H4 (cell line): ENCODE data around the gene VAMP7. TPM values are rescaled to one million over a fixed set of nuclear protein-coding genes. Genes with fewer than 3 reads are reported as not detected.
"Not testable (repeated sequence)": the region's sequence is repeated elsewhere in the genome, so short reads cannot be mapped to it uniquely, and the experiment has no call there.

Experiments
- DNase-seq: peaks from one replicate; pipeline ENCODE4 v3.0.0-alpha.2; 2015; ENCODE audit warnings: low spot score
- total RNA-seq: library from RNA; depleted of rRNA; stranded (reverse); fragments of >200 nt; shearing (Covaris generic); gene quantifications from 2 replicates; pipeline ENCODE4 v1.2.3, GENCODE V29; 2014

Gene VAMP7
- total RNA-seq, 1 experiment from 2014 or later: 94.2 TPM

DNA sequence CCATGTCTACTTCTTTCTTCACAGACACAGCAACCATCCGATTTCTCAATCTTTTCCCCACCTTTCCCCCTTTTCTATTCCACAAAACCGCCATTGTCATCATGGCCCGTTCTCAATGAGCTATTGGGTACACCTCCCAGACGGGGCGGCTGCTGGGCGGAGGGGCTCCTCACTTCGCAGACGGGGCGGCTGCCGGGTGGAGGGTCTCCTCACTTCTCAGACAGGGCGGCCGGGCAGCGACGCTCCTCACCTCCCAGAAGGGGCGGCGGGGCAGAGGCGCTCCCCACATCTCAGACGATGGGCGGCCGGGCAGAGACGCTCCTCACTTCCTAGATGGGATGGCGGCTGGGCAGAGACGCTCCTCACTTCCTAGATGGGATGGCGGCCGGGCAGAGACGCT, 26.5 kb downstream of the VAMP7 start:
- DNase-seq: not testable (repeated sequence)

DNA sequence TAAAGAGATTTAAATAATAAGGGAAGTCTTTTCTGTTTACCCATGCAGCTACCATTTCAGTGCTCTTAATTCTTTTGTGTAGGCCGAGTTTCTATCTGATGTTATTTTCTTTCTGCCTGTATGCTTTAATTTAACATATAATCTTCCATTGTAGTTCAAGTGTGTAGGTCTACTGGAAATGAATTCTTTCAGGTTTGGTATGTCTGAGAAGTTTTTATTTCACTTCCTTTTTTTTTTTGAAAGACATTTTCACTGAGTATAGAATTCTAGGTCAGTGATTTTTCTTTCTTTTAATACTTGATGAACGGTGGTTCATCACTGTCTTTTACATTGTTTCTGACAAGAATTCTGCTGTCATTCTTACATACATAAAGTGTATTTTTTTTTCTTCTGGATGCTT, 42.1 kb downstream of the VAMP7 start:
- no peak for DNase-seq

DNA sequence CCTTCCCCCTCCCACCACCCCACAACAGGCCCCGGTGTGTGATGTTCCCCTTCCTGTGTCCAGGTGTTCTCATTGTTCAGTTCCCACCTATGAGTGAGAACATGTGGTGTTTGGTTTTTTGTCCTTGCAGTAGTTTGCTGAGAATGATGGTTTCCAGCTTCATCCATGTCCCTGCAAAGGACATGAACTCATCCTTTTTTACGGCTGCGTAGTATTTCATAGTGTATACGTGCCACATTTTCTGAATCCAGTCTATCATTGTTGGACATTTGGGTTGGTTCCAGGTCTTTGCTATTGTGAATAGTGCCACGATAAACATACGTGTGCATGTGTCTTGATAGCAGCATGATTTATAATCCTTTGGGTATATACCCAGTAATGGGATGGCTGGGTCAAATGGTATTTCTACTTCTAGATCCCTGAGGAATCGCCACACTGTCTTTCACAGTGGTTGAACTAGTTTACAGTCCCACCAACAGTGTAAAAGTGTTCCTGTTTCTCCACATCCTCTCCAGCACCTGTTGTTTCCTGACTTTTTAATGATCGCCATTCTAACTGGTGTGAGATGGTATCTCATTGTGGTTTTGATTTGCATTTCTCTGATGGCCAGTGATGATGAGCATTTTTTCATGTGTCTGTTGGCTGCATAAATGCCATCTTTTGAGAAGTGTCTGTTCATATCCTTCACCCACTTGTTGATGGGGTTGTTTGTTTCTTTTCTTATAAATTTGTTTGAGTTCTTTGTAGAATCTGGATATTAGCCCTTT, 49.9 kb downstream of the VAMP7 start:
- DNase-seq: not testable (repeated sequence)

DNA sequence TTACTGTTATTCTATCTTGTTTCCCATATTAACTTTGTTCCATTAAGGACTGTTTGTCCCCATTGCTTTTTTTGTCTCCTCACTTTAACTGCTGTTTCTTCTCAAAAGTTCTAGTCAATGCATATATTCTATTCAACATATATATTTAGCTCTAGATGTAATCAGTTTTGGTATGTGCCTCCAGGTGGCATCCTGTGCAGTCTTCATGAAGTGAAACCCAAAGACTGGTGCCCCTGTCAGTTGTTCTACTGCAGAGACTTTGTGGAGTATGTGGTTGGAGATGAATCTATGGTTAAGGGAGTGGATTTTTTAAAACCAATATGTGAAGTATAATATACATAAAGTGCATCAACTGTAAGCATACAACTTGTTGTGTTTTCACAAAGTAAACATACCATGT, 57.0 kb downstream of the VAMP7 start:
- DNase-seq: no peak

DNA sequence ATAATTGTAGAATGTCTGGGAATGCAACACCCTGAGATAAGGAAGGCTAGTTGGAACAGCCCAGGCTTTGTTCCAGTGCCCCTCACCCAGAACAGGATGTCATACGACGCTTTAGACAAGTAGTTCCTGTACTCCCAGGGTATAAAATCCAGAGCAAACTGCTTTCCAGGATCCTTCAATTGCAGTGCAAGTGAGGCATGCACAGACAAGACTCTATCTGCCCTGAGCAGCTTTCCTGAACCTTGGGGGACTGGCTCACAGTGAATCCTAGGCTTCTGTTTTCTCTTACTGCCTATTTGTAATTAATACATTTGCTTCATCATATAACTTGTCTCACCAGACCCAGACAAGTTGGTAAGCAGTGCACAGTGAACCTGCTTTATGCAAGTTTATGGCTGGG, 68.0 kb downstream of the VAMP7 start:
- DNase-seq: no peak

DNA sequence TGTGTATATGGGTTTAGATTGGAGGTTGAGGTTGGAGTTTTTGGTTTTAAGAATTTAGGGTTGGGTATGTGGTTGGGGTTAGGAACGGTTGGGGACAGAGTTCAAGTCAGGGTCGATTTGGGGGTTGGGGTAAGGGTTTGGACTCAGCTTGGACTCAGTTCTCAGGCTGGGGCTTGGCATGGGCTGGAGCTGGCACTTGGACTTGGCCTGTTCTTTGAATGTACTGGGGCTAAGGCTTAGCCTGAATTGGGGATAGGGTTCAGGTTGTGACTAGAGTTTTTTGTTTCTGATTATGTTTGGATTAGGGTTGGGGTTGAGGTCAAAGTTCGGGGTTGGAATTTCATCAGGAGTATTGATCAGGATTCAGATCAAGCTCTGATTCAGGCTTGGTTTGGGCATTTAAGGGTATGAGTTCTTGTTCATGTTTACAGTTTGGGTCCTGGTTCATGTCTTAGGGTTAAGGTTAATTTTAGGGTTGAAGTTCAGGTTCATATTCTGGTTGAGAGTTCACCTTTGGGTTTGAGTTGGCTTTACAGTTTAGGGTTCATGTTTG, 70.2 kb downstream of the VAMP7 start:
- DNase-seq: no peak

DNA sequence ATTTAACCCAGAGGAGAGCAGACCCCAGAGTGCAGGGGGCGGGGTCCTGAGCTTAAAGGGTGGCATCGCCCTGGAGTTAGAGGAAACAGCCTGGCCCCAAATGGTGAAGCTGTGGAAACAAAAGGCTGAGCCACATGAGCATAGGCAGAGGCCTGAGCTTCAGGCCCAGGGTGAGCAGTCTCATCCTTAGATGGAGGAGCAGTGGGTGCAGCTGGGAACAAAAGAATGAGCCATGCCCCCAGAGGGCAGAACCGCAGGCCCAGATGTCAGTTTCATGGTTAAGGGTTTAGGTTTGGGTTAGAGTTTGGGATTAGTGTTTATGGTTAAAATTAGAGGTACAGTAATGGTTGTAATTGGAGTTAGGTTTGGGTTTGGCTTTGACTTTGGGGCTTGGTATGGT, 71.9 kb downstream of the VAMP7 start:
- DNase-seq: no peak

DNA sequence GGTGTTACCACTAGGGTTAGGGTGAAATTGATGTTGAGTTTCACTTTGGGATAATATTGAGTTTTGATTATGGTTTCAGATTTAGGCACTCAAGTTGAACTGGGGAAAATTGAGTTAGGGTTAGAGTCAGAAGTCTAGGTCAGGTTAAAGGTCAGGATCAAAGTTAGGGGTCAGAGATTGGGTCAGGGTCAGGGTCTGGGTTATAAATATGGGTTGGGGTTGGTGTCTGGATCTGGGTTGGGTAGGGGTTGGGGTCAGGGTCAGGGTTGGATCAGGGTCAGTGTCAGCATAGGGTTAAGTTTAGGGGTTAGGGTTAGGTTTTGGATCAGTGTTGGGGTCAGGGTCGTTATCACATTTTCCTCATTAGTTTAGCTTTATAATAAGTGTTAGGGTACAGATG, 73.6 kb downstream of the VAMP7 start:
- DNase-seq: no peak

DNA sequence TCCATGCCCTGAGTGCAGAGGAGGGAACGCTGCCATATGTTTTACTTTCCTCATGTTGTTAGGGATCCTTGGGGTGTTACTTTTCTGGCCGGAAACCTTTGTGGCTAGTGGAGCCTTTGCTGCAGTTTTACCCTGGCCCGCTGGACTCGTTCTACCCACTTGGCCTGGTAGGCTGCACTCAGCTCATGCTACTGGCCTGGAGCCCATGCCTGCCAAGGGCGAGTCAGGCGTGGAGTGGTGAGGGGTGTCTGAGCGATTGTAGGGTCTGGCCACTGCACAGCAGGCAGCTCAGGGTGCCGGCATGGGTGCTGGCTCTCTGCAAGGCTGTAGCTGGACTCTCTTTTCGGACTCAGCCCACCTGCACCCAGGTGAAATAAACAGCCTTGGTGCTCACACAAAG, 75.0 kb downstream of the VAMP7 start:
- no peak for DNase-seq

DNA sequence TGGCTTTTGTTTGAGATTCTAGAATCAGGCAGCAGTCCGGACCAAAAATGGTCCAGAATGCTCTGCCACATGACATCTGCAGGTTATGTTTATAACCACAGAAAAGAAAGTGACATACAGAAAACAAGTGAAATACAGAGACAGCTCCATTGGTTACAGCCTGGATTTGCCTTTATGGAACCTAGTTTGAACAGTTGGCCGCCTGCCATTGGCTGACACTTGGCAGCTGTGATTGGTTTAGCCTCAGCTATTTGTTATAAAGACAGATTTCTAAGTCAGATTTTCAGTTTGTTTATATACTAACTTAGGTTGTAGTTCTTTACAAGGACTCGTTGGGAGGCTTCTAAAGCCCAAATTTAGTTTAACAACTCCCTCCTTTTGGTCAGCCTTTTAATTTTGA, 75.5 kb downstream of the VAMP7 start:
- no peak for DNase-seq

DNA sequence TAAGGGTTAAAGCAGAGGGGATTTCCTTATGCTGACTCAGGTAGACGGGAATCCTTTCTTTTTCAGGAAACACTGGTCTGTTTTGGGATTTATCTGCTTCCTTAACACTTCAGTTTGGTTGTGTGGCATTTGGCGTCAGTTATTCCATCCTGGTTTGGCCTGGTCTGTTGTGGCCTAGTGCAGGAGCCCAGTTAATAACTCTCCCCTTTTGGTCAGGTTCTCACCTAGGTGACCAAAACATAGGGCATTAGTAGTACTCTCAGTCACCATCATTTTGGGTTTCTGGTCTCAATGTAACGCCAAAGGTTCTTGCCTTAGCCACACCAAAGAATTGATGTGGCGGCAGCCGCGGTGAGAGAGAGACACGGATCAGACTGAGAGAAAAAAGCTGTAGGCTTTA, 76.7 kb downstream of the VAMP7 start:
- DNase-seq: no peak

DNA sequence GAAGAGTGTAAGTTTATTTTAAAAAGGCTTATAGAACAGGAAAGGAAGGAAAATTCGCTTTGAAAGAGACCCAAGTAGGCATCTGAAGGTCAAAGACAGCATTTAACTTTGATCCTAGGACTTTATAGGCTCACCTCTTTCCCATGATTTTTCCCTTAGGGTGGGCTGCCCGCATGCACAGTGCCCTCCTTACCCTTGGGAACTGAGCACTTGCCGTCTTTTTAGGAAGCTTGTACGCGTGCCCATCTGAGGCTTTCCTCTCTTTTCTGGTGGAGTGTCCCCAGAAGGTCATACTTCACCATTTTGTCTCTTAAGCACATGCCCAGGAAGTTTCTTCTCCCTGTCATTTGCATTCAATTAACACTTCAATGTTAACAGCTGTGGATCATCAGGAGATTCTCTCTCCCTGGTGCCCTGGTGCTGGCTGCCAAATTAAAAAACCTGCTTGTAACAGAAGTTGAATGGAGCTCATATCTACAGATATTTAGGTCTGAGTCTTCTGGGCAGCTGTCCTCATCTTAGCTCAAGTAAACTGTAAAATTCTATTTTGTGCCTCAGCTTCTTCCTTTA, 78.0 kb downstream of the VAMP7 start:
- DNase-seq: no peak

DNA sequence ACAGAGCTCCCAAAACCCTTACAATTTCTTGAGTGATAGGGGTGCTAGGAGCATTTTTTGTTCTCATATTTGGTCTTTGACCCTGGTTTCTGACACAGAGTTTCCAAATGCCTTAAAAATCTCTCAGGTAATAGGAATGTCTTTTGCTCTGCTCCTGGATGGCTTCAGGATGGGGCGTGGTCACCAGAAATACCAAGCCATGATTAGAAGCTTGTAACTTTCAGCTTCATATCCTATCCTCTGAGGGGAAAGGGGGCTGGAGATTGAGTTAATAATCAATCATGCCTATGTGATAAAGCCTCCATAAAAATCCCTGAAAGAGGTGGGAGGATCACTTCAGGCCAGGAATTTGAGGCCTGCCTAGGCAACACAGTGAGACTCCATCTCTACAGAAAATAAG, 81.8 kb downstream of the VAMP7 start:
- DNase-seq: no peak

DNA sequence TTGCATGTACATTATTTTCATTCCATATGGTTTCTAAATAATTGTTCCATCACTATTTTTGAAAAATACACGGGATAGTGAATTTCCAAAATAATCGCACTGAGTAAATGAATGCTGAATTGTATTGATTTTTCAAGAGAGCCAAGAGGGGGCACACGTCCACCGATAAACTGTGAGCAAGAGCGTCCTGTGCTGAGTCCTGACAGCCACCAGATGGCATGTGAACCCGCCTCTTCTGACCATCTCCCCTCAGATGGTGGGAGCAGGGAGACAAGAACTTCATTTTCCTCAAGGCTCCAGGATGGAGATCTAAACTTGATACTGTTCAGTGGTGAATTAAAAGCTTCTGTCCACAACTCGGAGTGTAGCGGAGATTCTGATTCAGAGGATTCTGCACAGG, 85.7 kb downstream of the VAMP7 start:
- no peak for DNase-seq

DNA sequence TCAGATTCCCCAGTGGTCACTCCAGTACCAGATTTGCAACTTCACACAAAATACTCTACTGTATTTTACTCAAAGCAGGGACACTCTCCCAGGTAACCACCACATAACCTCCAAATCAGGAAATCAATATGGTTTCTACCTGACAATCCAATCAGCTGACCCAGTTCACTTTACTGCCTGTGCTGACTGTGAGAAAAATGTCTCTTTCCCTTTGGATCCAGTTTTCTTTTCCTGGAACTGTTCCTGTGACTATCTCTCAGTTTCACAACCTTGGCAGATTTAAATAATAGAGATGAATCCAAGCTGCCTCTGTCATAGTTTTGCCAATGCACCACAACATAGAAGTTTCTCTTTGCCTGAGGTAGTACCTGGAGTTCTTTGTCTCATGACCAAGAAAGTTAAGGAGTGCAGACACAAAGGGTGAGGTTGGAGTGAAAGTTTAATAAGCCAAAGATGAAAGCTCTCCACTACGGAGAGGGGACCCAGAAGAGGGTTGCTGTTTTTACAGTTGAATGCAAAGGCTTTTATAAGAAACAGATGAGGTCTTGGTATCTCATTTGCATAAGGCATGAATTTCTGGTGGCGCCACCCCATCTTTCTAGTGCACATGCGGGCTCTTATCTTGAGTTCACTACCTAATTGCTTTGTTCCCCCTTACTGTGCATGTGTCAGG, 86.6 kb downstream of the VAMP7 start:
- no peak for DNase-seq

DNA sequence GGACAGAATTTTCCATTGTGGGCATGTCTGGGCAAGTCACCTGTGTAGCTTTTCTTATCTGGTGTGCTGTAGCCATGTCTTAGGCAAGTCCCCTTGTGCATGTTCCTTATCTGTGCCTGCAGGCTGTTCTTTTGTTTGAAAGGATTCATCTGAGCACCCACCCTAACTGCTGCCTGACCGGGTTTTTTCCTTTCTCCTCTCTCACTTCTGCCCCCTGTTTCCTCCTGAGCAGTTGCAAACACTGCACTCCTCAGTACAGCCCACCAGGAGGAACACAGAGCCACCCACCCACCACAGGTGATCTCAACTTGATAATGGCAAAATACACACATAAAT, 87.1 kb downstream of the VAMP7 start:
- DNase-seq: no peak

DNA sequence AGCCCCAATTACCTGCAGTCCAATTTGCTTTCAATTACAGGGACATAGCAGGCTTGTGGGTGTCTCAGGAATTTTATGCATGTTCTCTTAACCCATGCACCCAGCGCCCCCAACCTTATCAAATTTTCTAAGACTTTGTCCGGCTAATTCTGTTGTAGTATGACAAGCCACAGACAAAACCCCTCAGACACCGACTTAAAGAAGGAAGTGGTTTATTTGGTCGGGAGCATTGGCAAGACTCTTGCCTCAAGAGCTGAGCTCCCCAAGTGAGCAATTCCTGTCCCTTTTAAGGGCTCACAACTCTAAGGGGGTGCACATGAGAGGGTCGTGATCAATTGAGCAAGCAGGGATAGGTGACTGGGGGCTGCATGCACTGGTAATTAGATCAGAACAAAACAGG, 87.6 kb downstream of the VAMP7 start:
- no peak for DNase-seq

DNA sequence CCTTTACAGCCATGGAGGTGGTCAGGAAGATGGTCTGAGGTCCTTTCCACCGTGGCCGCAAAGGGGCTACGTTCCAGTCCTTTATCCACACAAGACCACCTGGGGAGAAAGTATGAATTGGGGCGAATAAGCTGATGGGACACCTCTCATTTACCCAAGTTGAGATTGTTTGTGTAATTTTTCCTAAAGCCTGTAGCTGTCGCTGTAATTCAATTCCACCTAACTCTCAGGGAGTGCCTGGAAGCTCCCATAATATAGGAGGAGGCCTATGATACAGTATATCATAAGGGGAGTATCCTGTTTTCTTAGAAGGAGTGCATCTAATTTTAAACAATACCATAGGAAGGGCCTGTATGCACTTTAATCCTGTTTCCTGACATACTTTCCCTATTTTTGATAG, 90.5 kb downstream of the VAMP7 start:
- not testable (repeated sequence) for DNase-seq

DNA sequence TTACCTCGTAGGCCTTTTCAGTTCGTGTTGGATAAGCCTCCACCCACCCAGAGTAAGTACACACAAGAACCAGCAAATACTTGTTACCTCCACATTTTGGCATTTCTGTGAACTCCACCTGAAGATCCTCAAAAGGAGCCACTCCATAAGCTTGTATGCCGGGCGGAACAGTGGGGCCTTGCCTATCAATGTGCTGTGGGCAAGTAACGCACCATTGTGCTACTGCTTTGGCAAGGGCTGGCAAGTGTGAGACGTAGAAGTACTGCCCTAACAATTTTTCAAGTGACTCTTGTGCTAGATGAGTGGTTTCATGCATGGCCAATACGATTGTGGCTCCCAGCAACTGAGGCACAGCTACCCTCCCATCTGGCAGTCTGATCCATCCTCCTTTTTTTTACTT, 91.1 kb downstream of the VAMP7 start:
- DNase-seq: not testable (repeated sequence)

DNA sequence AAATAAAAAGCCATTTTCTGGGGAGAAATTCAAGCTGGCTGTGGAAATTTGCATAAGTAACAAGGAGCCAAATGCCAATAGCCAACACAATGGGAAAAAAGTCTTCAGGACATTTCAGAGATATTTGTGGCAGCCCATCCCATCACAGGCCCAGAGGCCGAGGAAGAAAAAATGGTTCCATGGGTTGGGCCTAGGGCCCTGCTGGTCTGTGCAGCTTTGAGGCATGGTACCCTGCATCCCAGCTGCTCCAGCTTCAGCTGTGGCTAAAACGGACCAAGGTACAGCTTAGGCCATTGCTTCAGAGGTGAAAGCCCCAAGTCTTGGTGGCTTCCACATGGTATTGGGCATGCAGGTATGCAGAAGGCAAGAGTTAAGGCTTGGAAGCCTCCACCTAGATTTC, 102.2 kb downstream of the VAMP7 start:
- no peak for DNase-seq

DNA sequence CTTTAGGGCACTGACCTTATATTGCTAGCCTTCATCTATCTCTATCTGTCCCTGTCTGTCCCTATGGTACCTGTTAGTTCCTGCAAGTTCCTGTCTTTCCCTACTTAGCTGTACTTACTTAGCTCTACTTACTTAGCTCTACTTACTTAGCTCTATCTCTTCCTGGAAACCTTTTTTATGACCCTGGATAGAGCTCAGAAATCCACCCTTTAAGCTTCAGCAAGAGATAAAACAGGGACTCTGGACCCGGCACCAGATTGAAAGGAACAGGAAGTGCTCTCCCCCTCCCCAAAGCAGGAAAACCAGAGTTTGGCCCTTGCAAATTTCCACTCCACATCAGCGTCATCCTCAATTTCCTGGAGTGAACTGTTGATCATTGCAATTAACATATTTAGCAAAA, 104.1 kb downstream of the VAMP7 start:
- no peak for DNase-seq

DNA sequence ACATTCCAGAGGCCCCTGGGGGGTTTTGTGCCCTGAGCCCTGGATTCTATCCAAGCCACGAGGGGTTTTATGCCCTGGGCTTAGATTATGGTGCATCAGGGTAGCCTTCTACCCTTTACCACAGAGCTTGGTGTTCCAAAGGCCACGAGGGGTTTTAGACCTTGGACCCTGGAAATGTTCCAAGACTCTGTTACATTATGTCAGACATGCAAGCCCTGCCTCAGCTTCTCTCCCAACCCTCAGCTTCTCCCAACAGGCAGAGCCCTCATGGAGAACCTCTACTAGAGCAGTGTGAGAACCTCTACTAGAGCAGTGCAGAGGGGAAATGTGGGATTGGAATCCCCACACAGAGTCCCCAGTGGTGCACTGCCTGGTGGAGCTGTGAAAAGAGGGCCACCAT, 105.8 kb downstream of the VAMP7 start:
- DNase-seq: not testable (repeated sequence)

DNA sequence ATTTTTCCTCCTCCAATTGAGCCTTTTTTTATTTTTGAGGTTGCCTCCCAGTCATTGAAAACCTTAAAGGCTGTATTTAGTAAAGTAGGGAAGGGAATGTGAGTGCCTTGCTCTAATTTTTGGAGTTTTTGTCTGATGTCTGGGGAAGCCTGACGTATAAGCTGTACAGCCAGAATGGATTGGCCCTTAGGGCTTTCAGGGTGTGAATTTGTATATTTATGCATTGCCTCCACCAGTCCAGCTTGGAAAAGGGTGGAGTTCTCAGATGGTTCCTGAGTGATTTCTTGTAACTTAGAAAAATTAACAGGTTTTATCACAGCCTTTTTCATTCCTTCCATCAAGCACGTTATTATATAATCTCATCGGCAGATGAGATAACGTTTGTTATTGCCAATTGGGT, 107.7 kb downstream of the VAMP7 start:
- no peak for DNase-seq
